HPDE6-E6E7 (cell line): ENCODE data around the gene MTSS2.

Experiments used
- DNase-seq: peaks from one replicate; pipeline ENCODE4 v3.0.0; 2011; ENCODE audit warnings: missing footprints; ENCODE audit errors: extremely low spot score

Gene MTSS2

DNA sequence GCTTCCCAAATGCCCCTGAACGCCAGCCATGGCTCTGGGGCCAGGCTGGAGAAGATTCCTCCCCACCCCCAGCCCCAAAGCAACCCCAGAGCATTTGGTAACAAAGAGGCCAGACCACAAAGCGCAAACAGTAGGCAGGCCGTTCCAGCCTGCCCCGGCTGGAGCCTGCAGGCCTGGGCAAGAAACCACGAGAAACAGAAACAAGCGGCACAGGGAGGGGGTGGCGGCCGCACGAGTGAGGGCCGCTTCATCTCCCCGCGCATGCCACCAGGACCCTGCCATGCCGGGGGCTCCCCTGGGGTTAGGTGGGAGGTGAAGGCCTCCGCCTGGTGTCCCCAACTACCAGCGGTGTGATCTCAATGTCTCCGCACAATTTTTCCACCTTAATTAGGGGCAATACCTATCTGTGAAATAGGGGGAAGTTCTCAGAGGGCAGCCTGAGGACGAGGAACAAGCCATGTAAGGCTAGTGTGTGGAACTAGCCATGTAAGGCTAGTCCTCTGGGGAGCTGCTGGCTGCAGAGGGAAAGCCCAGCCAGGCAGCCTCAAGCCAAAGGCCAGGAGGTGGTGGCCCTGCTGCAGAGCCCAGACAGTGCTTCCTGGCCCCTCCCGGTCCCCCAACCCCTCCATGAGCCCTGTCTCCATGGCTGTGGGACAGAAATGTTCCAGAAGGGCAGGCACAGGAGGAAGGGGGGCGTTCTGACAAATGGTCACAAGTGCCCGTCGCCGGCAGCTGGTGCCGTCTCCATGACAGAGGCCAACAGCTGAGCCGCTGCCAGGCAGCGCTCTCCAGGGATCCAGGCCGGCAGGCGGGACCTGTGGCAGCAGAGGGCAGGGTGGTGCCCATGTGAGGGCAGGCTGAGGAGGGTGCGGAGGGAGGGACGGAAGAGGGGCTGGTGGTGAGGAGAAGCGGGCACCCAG is 14.5 kb upstream of the MTSS2 start:
- peak; percentile 90 for DNase-seq

DNA sequence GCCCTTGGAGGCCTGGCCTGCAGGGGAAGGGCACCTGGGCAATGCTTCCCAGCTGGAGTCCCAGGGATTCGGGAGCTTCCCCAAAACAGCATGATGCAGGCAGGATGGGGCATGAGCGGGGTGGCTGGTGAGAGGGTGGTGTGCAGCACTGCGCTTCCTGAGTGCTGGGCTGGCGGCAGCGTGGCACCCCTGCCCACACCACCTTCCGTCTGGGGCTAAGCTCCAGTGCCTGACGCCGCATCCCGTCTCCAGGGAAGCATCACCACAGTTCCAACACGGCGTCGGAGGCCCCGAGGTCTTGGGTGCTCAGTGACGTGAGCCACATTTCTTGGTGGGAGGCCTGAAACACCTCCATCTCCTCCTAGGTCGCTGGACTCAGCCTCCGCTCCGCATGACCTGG is 13.8 kb upstream of the MTSS2 start:
- DNase-seq, result peak; percentile 25

- DNase-seq, result no peak
These were observed 13.0 kb upstream of the MTSS2 start for GRCh38 chr16:70698901-70699300.

- no peak for DNase-seq
These were observed 11.8 kb upstream of the MTSS2 start for GRCh38 chr16:70697594-70698170.

DNA sequence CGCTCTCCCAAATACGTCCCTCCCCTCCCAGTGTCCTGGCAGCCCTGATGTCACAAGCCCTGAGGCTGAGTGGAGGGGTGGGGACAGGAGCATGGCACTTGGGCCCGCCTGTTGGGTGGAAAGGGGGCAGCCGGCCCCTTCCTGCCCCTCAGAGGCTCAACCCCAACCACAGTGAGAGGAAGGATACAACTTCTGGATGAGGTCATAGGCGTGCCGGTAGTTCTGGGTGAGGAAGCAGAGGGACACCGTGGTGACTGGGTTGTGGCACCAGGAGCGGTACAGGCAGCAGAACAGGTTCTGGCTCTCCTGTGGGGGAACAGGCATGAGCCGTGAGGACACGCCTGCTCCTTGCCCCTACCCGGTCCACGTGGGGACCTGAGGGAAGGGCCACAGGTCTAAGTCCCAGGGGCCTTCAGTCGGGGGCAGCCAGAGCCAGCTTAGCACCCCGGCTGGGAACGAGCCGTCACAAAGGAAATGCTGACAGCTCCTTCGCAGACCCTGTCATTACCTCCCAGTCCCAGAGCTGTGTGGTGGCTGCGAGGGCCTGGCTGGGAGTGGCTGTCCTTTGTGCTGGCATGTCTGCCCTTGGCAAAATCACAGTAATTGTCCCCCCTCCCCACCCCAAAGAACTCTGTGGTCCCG is 11.2 kb upstream of the MTSS2 start:
- peak; percentile 43 for DNase-seq

DNA sequence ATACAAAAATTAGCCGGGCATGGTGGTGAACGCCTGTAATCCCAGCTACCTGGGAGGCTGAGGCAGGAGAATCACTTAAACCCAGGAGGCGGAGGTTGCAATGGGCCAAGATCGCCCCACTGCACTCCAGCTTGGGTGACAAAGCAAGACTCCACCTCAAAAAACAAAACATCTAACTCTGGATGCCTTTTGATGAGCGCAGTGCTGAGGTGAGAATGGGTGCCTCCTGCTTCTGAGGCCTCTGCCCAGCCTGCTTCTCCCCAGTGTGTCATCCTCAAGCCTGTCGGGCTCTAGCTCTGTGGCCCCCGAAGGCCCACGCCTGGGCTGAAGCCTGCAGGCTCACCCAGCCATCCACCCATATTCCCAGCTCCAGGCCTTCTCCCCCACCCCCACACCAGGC is 10.5 kb upstream of the MTSS2 start:
- DNase-seq, result no peak

DNA sequence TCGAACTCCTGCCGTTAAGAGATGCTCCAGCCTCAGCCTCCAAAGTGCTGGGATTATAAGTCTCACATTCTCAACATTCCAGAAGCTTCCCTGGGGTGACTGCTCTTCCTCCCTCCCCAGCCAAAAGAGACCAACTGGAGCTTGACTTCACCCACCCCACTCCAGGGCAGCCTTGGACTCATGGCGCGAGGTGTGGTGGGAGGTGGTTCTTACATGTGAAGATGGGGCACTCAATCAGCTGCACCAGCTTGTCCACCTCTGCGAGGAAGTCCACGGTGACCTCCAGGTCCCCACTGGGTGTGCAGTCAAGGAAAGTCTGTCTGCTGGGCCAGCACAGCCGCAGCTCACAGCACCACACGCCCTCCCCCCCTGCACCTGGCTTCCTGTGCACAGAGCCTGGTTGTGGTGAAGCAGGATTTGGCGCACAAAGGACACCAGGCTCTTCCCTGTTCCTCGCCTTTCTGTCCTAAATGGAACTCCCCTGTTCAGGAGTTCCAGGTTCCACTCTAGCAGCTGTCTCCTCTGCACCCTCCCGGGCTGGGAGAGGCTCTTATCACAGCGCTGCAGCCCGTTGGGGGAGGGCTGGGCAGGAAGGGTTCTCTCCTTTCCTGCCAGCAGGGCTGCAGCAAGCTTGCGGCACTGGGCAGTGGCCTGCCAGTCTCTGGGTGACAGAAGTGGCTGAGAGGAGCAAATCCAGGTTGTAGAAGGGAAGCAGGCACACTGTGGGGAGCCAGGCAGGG is 9.6 kb upstream of the MTSS2 start:
- no peak for DNase-seq

DNA sequence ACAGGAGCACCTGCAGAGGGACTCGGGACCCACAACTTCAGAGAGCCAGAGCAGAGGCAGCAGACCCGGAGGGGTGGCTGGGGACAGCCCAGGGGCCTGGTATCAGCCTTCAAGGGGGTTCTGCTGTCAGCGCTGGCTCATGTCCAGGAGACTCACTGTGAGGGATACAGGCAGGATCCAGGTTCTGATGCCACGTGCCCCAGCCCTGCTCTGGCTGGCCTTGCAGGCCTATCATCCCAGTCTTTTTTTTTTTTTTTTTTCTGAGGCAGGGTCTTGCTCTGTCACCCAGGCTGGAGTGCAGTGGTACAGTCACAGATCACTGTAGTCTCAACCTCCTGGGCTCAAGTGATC is 9.0 kb upstream of the MTSS2 start:
- DNase-seq, result no peak

GRCh38 chr16:70694088-70694867 is 8.4 kb upstream of the MTSS2 start:
- DNase-seq, result peak; percentile 58

DNA sequence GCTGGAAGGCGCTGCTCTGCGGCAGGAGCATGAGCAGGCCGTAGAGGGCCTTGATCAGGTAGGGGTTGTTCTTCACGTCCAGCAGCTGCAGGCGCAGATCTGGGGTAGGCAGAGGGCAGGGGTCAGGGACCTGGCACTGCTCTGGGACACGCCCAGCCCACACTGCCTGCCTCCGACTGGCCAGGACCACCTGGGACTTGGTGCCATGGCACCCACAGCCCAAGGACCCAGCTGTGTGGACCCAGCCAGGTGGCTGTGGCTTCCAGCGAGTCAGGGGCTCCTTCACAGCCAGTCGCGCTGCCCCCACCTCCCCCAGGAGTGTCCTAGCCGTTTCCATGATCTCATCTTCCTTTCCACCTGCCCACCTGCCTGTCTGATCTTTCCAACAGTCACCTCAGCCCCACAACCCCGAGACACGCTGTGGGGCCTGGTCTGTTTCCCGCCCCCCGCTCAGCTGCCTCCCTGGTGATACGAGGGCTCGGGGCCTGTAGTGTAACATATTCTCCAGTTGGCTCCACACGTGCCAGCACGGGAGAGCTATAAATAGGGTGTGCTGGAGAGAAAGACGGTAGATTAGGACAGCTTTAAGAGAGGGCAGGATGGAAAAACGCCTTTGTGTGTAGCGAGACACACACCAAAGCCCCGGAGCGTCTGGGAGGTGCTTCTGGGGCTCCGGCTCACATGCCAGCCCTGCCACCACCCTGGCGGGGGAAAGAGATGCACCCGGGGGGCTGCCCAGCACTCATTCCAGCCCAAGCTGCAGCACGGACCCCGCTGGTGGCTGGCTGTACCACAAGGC is 7.2 kb upstream of the MTSS2 start:
- DNase-seq, result no peak

DNA sequence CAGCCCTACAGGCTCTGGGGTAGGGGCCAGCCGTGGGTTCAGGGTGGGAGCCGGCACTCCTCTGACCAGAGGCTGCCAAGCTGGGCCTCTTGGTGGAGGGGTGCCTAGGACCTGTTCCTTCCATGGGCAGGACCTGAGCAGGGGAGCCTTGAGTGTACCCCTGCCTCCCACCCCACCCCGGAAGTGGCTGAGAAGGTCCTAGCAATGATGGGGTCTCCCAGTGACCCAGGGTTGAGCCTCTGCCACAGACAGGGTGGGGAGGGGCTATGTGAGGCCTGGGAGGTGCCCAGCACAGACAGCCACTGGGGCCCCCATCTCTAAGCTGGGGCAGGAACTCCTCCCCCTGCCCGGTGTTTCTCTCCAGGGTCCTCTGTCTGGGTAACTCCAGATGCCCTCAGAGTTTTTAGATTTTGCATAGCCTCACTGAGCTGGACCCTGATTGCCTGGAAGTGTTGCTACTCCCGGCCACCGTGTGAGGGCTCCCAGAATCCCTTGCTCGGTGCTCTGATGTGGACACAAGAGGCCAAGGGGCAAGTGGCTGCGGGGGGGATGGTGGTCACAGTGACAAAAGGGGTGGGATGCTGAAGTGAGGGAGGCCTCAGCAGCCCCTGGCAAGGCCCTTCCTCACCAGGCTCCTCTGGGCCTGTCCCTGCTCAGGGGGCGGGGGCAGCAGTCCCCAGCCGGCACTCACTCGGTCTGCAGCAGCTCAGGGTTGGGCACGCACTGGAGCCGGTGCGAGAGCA is 6.4 kb upstream of the MTSS2 start:
- DNase-seq, result no peak

DNA sequence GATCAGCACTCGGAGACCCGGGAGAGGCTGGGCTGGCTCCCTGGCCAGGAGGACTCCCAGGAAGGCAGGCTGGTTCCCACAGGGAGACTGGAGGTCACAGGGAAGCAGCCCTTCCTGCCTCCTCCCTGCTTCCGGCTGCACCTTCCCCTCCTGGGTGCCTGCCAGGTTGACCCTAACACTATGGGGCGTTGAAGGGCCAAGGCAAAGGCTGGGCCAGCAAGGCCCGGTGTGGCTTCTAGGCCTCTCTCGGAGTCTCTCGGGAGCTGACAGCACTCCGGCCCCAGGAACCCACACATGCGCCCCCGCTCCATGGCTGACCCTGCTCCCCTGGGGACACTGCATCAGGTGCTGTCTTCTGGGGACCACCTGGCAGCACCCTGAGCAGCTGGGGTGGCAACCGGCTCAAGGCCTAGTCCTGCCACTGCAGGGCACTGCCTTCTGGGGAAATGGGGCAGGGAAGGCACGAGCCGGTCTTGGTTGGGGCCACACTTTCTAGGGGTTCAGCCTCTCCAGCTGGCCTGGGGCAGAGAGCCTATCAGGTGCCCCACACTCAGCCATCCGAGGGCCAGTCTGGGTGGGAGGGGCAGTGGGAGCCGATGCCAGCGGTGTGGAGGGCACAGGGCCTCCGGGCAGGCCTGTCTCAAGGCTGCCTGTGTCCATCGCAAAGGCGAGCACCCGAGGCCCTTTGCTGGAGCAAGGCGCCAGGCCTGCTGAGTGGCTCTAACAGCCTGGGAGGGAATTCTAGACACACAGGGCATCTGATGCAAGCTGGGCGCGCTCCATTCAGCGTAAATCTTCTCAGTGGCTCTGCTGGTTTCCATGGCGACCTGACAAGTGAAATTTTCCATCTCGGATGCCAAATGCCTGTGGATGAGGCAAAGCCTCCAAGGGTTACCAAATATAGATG is 5.6 kb upstream of the MTSS2 start:
- DNase-seq, result no peak

GRCh38 chr16:70689970-70690891 is 4.4 kb upstream of the MTSS2 start:
- no peak for DNase-seq

DNA sequence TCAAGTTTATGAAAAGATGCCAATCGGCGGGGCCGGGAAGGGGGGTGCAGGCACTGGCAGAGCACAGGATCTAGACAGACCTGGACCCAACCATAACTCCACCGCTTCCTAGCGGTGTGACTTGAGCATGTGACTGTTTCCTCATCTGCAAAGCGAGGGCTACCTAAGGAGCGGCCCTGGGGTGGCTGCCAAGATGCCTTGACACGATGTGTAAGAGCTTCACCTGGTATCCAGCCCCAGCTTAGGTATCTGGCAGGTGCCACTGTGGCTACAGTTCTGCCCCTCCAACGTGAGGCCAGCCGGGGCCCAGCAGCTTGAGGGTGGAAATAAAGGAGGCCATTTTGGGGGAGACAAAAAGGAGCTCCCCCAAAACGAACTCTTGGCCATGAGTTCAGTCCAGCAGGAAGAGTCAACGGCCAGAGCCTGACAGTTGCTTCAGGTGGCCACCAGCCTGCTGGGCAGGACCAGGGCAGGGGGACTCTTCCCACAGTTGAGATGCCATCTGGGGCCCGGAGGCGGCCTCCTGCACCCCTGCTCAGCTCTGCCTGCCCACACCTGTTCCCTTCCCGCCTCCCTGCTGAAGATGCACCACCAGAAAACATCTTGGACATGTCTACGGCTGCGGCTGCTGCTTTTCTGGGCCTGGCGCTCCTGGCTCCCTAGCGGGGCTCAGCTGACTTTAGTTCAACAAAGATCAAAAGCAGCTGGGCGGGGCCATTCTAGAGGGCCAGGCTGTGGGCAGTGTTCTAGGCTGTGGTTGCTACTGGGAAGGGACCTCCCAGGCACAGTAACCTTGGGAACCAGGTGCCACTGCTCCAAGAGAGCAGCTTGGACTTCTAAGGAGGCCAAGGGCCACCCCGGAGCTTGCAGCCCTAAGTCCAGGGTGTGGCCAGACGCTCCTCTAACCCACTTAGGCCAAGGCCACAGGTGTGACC is 3.4 kb upstream of the MTSS2 start:
- no peak for DNase-seq

DNA sequence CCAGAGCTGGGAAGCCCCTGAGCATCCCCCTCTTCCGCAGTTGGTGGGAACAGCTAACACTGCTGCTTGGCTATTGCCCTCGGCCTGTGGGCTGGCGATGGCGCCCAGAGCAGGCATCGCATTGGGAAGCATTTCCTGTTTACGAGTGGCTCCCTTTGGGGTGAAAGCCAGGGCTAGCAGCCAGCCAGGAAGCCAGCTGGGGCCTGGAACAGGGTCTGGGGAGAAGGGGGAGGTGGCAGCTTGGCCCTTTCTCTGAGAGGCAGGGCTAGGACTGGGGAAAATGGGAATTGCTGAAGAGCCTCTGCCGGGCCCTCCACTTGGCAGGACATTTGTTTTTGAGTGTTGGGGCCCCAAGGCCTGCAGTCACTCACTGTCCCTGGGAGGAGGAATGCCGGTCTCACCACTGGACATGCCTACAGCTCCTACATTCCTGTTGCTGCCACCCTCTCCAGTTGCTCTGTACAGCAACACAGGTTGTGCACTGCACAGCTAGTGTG is 2.4 kb upstream of the MTSS2 start:
- no peak for DNase-seq

- no peak for DNase-seq
These were observed 1.9 kb upstream of the MTSS2 start for GRCh38 chr16:70687671-70688245.
